HL-60 (cell line): ENCODE data around the gene ZMIZ2.
"Not testable (repeated sequence)": the region's sequence is repeated elsewhere in the genome, so short reads cannot be mapped to it uniquely, and the experiment has no call there.

Source experiments
- DNase-seq, 2 experiments: peaks; one replicate each; pipeline ENCODE4 v3.0.0-alpha.2; 2010 to 2020; ENCODE audit warnings: low read depth in 1 of 2, low spot score in 1 of 2
- H3K27ac ChIP-seq: fragments of 250-450 bp; sonication (Bioruptor Pico); replicated peaks from 2 replicates; pipeline ENCODE4 v1.5.1; 2020; ENCODE audit warnings: mild to moderate bottlenecking, moderate library complexity
- H3K27me3 ChIP-seq: fragments of 250-450 bp; sonication (Bioruptor Pico); 2 replicates; pipeline ENCODE4 v1.5.1; 2021; ENCODE audit warnings: mild to moderate bottlenecking, moderate library complexity; ENCODE audit not compliant: insufficient read depth, poor library complexity, severe bottlenecking
- H3K4me3 ChIP-seq: replicated peaks from 2 replicates; pipeline ENCODE4 v1.5.1; 2011; ENCODE audit warnings: mild to moderate bottlenecking, control low read depth, low read length; ENCODE audit not compliant: insufficient read depth
- GABPA ChIP-seq: IDR thresholded peaks from 2 replicates; pipeline ENCODE4 v1.6.1; 2012; ENCODE audit warnings: low read depth
- POLR2AphosphoS5 ChIP-seq: IDR thresholded peaks from 2 replicates; pipeline ENCODE4 v1.6.1; 2012; ENCODE audit warnings: low read depth
- SPI1 ChIP-seq: IDR thresholded peaks from 2 replicates; pipeline ENCODE4 v1.6.1; 2012; ENCODE audit warnings: low read depth, mild to moderate bottlenecking, borderline replicate concordance
- TF ChIP-seq, protein P1 (sequence below): IDR thresholded peaks from one replicate; pipeline ENCODE4 v1.5.1; 2011; ENCODE audit warnings: low read length, control low read depth, inconsistent platforms; ENCODE audit not compliant: insufficient read depth
- TF ChIP-seq, protein P2 (sequence below): IDR thresholded peaks from 2 replicates; pipeline ENCODE4 v1.6.1; 2012; ENCODE audit warnings: low read depth; ENCODE audit not compliant: insufficient replicate concordance

ZMIZ2 gene

DNA sequence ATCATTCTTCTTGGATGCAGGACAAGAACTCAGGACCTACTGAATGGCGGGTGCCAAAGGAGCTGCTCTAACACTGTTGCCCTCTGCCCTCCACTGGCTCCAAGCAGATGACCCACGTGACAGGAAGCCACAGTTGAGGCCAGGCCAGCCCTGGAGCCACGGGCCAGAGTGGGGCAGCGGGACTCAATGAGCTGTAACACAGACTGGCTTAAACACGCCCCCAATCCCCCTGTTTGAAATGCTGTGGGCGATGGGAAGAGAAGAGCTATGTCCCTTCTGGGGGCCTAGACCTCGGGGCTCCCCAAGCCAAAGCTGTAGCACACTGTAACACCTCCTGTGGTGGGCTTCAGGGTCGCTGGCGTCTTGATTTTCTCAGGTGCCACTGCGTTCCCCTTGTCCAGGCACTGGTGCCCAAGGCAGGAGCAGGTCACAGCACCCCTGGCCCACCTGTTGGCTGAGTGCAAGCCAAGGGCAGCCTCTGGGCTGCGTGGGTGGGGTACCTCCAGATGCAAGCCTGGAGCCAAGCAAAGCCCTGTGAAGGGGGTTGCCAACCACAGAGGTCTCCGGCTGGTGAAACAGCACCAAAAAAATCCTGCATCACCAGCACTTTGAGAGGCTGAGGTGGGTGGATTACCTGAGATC is 18.6 kb upstream of the ZMIZ2 start:
- no peak for DNase-seq
- no peaks in the 10 kb centered on the region for H3K27me3 ChIP-seq
- no peak overlapping the region for H3K27ac ChIP-seq
- TF ChIP-seq GABPA, result no peak
- TF ChIP-seq, protein P1, sequence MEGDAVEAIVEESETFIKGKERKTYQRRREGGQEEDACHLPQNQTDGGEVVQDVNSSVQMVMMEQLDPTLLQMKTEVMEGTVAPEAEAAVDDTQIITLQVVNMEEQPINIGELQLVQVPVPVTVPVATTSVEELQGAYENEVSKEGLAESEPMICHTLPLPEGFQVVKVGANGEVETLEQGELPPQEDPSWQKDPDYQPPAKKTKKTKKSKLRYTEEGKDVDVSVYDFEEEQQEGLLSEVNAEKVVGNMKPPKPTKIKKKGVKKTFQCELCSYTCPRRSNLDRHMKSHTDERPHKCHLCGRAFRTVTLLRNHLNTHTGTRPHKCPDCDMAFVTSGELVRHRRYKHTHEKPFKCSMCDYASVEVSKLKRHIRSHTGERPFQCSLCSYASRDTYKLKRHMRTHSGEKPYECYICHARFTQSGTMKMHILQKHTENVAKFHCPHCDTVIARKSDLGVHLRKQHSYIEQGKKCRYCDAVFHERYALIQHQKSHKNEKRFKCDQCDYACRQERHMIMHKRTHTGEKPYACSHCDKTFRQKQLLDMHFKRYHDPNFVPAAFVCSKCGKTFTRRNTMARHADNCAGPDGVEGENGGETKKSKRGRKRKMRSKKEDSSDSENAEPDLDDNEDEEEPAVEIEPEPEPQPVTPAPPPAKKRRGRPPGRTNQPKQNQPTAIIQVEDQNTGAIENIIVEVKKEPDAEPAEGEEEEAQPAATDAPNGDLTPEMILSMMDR, result no peak
- TF ChIP-seq POLR2AphosphoS5, result no peak
- no peak for TF ChIP-seq SPI1
- TF ChIP-seq, protein P2, sequence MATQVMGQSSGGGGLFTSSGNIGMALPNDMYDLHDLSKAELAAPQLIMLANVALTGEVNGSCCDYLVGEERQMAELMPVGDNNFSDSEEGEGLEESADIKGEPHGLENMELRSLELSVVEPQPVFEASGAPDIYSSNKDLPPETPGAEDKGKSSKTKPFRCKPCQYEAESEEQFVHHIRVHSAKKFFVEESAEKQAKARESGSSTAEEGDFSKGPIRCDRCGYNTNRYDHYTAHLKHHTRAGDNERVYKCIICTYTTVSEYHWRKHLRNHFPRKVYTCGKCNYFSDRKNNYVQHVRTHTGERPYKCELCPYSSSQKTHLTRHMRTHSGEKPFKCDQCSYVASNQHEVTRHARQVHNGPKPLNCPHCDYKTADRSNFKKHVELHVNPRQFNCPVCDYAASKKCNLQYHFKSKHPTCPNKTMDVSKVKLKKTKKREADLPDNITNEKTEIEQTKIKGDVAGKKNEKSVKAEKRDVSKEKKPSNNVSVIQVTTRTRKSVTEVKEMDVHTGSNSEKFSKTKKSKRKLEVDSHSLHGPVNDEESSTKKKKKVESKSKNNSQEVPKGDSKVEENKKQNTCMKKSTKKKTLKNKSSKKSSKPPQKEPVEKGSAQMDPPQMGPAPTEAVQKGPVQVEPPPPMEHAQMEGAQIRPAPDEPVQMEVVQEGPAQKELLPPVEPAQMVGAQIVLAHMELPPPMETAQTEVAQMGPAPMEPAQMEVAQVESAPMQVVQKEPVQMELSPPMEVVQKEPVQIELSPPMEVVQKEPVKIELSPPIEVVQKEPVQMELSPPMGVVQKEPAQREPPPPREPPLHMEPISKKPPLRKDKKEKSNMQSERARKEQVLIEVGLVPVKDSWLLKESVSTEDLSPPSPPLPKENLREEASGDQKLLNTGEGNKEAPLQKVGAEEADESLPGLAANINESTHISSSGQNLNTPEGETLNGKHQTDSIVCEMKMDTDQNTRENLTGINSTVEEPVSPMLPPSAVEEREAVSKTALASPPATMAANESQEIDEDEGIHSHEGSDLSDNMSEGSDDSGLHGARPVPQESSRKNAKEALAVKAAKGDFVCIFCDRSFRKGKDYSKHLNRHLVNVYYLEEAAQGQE, result no peak
- no peak overlapping the region for H3K4me3 ChIP-seq

DNA sequence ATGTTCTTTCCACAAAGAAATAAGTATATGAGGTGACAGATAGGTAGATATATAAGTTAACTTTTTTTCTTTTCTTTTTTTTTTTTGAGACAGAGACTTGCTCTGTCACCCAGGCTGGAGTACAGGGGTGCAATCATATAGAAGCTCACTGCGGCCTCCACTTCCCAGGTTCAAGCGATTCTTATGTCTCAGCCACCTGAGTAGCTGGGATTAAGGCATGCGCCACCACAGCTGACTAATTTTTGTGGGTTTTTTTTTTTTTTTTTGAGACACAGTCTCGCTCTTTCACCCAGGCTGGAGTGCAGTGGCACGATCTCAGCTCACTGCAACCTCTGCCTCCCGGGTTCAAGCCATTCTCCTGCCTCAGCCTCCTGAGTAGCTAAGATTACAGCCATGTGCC is 15.7 kb upstream of the ZMIZ2 start:
- not testable (repeated sequence) for DNase-seq, H3K4me3 ChIP-seq, H3K27ac ChIP-seq, H3K27me3 ChIP-seq

- Histone ChIP-seq H3K27me3 (no peaks in the 10 kb centered on the region), H3K4me3 (no peak overlapping the region), H3K27ac (no peak overlapping the region)
- TF ChIP-seq, protein P1, result no peak
- TF ChIP-seq SPI1, result no peak
- TF ChIP-seq, protein P2, result no peak
- TF ChIP-seq GABPA, result no peak
- TF ChIP-seq POLR2AphosphoS5, result no peak
- DNase-seq, result no peak
Measured at GRCh38 chr7:44733708-44734481, 14.8 kb upstream of the ZMIZ2 start.

- Histone ChIP-seq H3K27me3 (no peaks in the 10 kb centered on the region), H3K4me3 (no peak overlapping the region), H3K27ac (no peak overlapping the region)
- TF ChIP-seq, protein P2, result no peak
- TF ChIP-seq GABPA, result no peak
- no peak for TF ChIP-seq POLR2AphosphoS5
- TF ChIP-seq, protein P1, result no peak
- TF ChIP-seq SPI1, result no peak
- no peak for DNase-seq
Measured at GRCh38 chr7:44735403-44736165, 13.1 kb upstream of the ZMIZ2 start.
